HG03045 (cell line): ENCODE results near the gene CEMIP2.

Experiments used
- ATAC-seq: cut with Tn5 transposase; IDR thresholded peaks from one replicate; pipeline ENCODE4 v1.9.1; 2021; ENCODE audit warnings: mild to moderate bottlenecking, moderate library complexity; ENCODE audit not compliant: unreplicated experiment

The CEMIP2 gene

GRCh38 chr9:71752928-71753327, 15.4 kb downstream of the CEMIP2 start:
- no peak for ATAC-seq

- ATAC-seq: no peak
Observed at GRCh38 chr9:71752352-71752751, 16.0 kb downstream of the CEMIP2 start.

GRCh38 chr9:71748280-71748743, 20.0 kb downstream of the CEMIP2 start:
- ATAC-seq: no peak

- ATAC-seq: no peak
Observed at GRCh38 chr9:71747576-71747975, 20.7 kb downstream of the CEMIP2 start.

GRCh38 chr9:71746758-71747125, 21.6 kb downstream of the CEMIP2 start:
- ATAC-seq: no peak

GRCh38 chr9:71746023-71746757, 22.1 kb downstream of the CEMIP2 start:
- no peak for ATAC-seq

- no peak for ATAC-seq
Observed at GRCh38 chr9:71744754-71745521, 23.4 kb downstream of the CEMIP2 start.

GRCh38 chr9:71743882-71744281, 24.4 kb downstream of the CEMIP2 start:
- ATAC-seq: no peak

GRCh38 chr9:71743217-71743705, 25.1 kb downstream of the CEMIP2 start:
- no peak for ATAC-seq

GRCh38 chr9:71742703-71743102, 25.6 kb downstream of the CEMIP2 start:
- no peak for ATAC-seq

- ATAC-seq: no peak
Observed at GRCh38 chr9:71741926-71742648, 26.2 kb downstream of the CEMIP2 start.

- ATAC-seq: no peak
Observed at GRCh38 chr9:71740199-71740598, 28.1 kb downstream of the CEMIP2 start.

GRCh38 chr9:71737455-71737854, 30.9 kb downstream of the CEMIP2 start:
- no peak for ATAC-seq

- no peak for ATAC-seq
Observed at GRCh38 chr9:71736236-71736635, 32.1 kb downstream of the CEMIP2 start.

GRCh38 chr9:71734950-71735349, 33.4 kb downstream of the CEMIP2 start:
- ATAC-seq: no peak

- ATAC-seq: no peak
Observed at GRCh38 chr9:71733176-71733575, 35.1 kb downstream of the CEMIP2 start.

- no peak for ATAC-seq
Observed at GRCh38 chr9:71729816-71730526, 38.3 kb downstream of the CEMIP2 start.

GRCh38 chr9:71726723-71727122, 41.6 kb downstream of the CEMIP2 start:
- no peak for ATAC-seq

- no peak for ATAC-seq
Observed at GRCh38 chr9:71725590-71726338, 42.5 kb downstream of the CEMIP2 start.

GRCh38 chr9:71721855-71722254, 46.5 kb downstream of the CEMIP2 start:
- ATAC-seq: no peak
